Activated T-cell treated with anti-CD3 and anti-CD28 coated beads, Interleukin-2, amount 50 U/mL, for 4 hours (primary cell): ENCODE measurements around the gene BMAL1. TPM values are rescaled to one million over a fixed set of nuclear protein-coding genes. Genes with fewer than 3 reads are reported as not detected.
"Not testable (repeated sequence)": the region's sequence is repeated elsewhere in the genome, so short reads cannot be mapped to it uniquely, and the experiment has no call there.

ENCODE experiments used
- ATAC-seq, 2 donors: fragments of 200-7000 bp; cut with Tn5 transposase; one replicate each; pipeline ENCODE4 v1.10.0; 2021
- DNase-seq: peaks from one replicate; pipeline ENCODE4 v3.0.0-alpha.2; 2020
- H3K27me3 Mint-ChIP-seq: one replicate; pipeline ENCODE4 v1.8.0; 2021; ENCODE audit warnings: low read depth, mixed read lengths
- H3K36me3 Mint-ChIP-seq: one replicate; pipeline ENCODE4 v1.8.0; 2022; ENCODE audit warnings: mixed read lengths; ENCODE audit not compliant: insufficient read depth
- H3K4me1 Mint-ChIP-seq: one replicate; pipeline ENCODE4 v1.8.0; 2021; ENCODE audit warnings: low read depth, mixed read lengths
- H3K4me3 Mint-ChIP-seq: one replicate; pipeline ENCODE4 v1.8.0; 2021; ENCODE audit warnings: mild to moderate bottlenecking, moderate library complexity, mixed read lengths
- H3K9me3 Mint-ChIP-seq: one replicate; pipeline ENCODE4 v1.8.0; 2021; ENCODE audit warnings: mixed read lengths
- total RNA-seq, 3 donors: library from RNA; stranded (reverse); gene quantifications; one replicate each; pipeline ENCODE4 v1.2.1, GENCODE V29; 2021

Gene BMAL1
- total RNA-seq, 3 donors from 2014 or later: 8.8 to 15.5 (median 14.0) TPM

DNA sequence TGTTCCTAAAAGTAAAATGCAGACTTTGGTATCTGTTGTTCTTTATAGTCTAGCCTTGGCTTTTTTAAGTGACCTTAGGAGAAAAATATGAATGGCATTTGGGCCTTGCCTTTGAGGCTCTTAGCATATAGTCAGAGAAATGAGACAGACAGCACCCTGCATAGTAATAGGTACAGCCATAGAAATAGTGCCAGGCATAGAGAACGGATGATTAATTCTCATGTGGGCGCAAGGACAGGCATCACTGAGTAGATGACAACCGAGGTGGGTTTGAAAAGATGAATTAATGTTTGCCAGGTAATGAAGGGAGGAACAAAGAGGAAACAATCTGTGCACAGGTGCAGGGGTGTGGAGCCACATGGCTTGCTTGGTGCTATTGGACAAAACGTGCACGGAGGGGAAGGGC, 90.5 kb downstream of the BMAL1 start:
- H3K4me3 Mint-ChIP-seq: no peak overlapping the region
- no peak for DNase-seq
- ATAC-seq: no peak
- no peaks in the 10 kb centered on the region for H3K9me3 Mint-ChIP-seq
- H3K27me3 Mint-ChIP-seq: no peaks in the 10 kb centered on the region
- no peaks in the 10 kb centered on the region for H3K4me1 Mint-ChIP-seq
- H3K36me3 Mint-ChIP-seq: peaks cover 37% of the 10 kb centered on the region

DNA sequence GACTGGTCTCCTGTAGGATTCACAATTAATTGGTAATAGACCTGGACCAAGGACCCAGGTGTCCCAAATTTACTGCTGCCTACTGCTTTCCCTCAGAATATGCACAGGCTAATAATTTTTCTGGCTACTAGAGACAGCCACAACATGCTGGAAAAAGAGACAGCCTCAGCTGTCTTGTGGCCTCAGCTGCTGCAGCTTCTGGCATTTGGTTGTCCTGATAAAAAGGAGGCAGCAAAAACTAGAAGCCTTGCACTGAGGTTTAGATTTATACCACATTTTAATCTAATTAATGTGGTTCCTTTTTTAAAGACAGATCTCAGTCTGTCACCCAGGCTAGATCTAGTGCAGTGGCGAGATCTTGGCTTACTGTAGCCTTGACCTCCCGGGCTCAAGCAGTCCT, 95.6 kb downstream of the BMAL1 start:
- Mint-ChIP-seq H3K9me3 (no peaks in the 10 kb centered on the region), H3K27me3 (no peaks in the 10 kb centered on the region), H3K36me3 (peaks cover 36% of the 10 kb centered on the region), H3K4me1 (no peaks in the 10 kb centered on the region), H3K4me3 (no peak overlapping the region)
- ATAC-seq (no peak), DNase-seq (no peak)

DNA sequence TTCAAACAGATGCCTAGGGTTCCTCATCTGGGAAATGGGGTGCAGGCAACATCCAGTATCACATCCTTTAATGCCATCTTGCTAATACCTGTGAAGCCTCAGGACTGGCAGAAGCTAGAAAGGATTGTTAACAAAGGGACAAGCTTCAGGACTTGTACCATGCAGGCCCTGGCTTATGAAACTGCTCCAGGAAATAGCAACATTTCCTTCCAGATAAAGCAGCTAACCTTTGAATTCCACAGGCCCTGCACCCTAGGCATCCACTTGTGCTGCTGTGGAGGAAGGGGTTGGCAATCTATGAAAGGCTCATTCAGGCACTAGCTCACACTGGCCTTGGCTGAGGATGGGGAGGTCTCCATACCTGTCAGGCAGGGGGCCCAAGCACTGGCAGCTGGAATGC, 98.2 kb downstream of the BMAL1 start:
- DNase-seq: no peak
- no peak for ATAC-seq
- no peak overlapping the region for H3K4me3 Mint-ChIP-seq
- H3K36me3 Mint-ChIP-seq: peaks cover 45% of the 10 kb centered on the region
- H3K27me3 Mint-ChIP-seq: no peaks in the 10 kb centered on the region
- no peaks in the 10 kb centered on the region for H3K4me1 Mint-ChIP-seq
- no peaks in the 10 kb centered on the region for H3K9me3 Mint-ChIP-seq

DNA sequence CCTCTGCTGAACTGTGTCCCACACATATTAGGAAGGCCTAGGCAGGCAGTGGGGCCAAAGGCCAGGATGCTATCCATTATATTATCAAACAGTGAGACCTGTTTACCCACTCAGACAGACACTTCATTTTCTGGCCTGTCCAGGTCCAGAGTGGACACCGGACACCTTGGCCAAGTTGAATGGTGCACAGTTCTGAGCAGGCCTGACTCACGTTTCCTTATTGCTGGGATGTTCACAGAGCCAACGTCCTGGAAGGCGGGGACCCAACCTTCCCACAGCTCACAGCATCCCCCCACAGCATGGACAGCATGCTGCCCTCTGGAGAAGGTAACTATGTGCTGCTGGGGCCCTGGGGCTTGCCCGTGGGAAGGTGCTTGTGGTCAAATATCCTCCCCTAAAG, 98.8 kb downstream of the BMAL1 start:
- peaks cover 51% of the 10 kb centered on the region for H3K36me3 Mint-ChIP-seq

DNA sequence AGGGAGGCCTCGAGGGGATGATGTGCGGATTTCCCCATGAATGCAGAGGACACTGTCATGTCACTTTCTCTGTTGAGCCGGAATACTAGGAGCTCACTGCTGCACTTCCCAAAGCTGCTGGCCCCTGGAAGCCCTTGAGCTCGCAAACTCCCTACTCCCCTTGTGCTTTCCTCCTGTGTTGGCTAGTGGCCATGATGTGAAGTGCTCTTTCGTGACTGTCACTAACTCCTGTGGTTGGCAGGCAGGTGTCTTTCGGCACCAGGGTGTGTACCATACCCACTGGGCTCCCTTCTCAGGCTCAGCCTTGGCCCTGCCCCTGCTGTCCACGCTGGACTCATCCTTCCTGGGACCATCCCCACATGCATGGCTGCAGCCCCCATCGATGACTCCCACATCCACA, 99.2 kb downstream of the BMAL1 start:
- DNase-seq: no peak
- H3K9me3 Mint-ChIP-seq: no peaks in the 10 kb centered on the region
- H3K27me3 Mint-ChIP-seq: no peaks in the 10 kb centered on the region
- ATAC-seq: no peak
- no peak overlapping the region for H3K4me3 Mint-ChIP-seq
- H3K36me3 Mint-ChIP-seq: peaks cover 54% of the 10 kb centered on the region
- no peaks in the 10 kb centered on the region for H3K4me1 Mint-ChIP-seq

More for the DNA sequence above, 98.8 kb downstream of the BMAL1 start:
- ATAC-seq (no peak), DNase-seq (no peak)
- Mint-ChIP-seq H3K4me1 (no peaks in the 10 kb centered on the region), H3K9me3 (no peaks in the 10 kb centered on the region), H3K27me3 (no peaks in the 10 kb centered on the region), H3K4me3 (no peak overlapping the region)

DNA sequence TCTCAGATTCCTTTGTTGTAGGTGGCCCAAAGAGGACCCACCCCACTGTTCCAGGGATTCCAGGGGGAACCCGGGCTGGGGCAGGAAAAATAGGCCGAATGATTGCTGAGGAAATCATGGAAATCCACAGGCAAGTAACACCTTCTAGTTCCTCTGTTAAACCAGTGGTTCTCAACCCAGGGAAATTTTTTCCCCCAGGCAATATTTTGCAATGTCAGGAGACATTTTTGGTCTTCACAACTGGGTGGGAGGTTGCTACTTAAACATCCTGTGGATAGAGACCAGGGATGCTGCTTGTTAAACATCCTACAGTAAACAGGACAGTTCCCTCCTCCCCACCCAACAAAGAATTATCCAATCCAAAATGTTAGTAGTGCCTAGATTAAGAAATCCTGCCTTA, 100.7 kb downstream of the BMAL1 start:
- H3K36me3 Mint-ChIP-seq: peaks cover 60% of the 10 kb centered on the region
- no peaks in the 10 kb centered on the region for H3K9me3 Mint-ChIP-seq
- ATAC-seq (no peak), DNase-seq (no peak)
- no peaks in the 10 kb centered on the region for H3K4me1 Mint-ChIP-seq
- H3K27me3 Mint-ChIP-seq: no peaks in the 10 kb centered on the region
- no peak overlapping the region for H3K4me3 Mint-ChIP-seq

DNA sequence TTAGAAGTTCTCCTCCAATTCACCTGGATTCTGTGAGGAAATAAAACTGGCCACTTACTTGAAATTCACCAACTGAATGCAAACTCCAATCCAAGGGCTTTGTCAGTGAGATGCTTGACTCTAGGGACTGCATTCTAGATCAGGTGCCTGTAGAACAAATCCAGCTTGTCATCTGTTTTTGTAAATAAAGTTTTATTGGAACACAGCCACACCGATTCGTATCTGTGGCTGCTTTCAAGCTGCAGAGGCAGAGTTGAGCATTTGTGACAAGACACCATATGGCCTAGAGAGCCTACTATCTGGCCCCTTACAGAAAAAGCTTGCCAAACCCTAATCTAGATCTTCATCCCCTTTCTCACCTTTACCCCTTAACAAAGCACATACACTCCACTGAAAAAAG, 103.1 kb downstream of the BMAL1 start:
- peaks cover 44% of the 10 kb centered on the region for H3K36me3 Mint-ChIP-seq
- no peak for ATAC-seq

DNA sequence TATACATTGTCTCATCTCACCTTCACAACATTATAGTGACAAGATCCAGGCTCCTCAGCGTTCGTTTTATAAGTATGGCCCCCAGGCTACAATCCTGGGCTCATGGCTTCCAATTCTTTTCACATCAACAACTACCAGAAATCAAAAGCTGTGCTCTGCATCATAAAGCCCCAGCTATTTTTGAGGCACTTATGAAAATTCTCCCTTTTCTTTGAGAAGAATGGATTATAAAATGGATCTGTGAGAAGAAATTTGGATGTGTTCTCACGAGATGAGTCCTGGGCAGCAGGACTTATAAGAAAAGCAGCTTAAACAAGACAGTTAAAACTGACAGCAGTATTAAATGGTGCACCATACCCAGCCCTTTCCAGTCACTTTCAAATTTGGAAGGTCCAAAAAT, 105.2 kb downstream of the BMAL1 start:
- ATAC-seq (no peak), DNase-seq (no peak)
- Mint-ChIP-seq H3K9me3 (no peaks in the 10 kb centered on the region), H3K4me3 (no peak overlapping the region), H3K36me3 (peaks cover 37% of the 10 kb centered on the region), H3K27me3 (no peaks in the 10 kb centered on the region), H3K4me1 (no peaks in the 10 kb centered on the region)

More for the DNA sequence above, 103.1 kb downstream of the BMAL1 start:
- Mint-ChIP-seq H3K27me3 (no peaks in the 10 kb centered on the region), H3K9me3 (no peaks in the 10 kb centered on the region), H3K4me1 (no peaks in the 10 kb centered on the region), H3K4me3 (no peak overlapping the region)
- DNase-seq: no peak

DNA sequence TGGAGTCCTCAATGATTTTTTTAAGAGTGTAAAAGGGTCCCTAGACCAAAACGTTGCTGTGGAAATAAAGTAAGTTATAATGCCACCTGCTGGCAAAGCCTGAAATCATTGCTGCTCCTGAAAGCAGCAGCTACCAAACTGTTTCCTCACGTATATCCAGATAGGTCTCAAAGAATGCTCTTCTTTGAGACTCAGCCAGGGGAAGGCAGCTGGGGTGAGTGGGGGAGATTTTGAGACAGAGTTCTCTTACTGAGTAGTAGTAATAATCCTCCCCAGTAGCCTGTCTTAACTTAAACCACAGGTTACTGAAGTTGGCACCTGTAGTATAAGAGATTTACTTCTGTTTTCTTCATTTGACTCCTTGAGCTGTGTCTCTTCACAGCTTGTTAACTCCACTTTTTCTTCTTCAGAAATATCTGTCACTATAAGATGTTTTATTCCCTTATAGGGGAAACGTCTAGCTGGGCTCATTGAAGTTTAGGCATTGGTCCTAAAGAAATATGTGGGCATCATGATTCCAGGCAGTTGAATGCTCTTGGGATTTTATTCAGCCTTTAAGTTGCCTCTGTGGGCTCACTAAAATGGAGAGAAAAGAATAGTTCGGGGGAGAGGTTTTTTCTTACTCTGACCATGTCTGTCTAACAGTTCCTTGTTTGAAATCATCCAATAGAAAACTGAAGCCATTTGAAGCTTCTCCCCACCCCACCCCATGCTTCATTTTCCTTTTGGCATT, 107.5 kb downstream of the BMAL1 start:
- no peak for ATAC-seq
- Mint-ChIP-seq H3K4me1 (no peaks in the 10 kb centered on the region), H3K36me3 (peaks cover 38% of the 10 kb centered on the region), H3K27me3 (no peaks in the 10 kb centered on the region), H3K4me3 (no peak overlapping the region), H3K9me3 (no peaks in the 10 kb centered on the region)
- DNase-seq: no peak

DNA sequence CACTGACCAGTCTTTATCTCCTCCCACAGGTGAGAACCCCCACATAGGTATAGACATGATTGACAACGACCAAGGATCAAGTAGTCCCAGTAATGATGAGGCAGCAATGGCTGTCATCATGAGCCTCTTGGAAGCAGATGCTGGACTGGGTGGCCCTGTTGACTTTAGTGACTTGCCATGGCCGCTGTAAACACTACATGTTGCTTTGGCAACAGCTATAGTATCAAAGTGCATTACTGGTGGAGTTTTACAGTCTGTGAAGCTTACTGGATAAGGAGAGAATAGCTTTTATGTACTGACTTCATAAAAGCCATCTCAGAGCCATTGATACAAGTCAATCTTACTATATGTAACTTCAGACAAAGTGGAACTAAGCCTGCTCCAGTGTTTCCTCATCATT, 109.0 kb downstream of the BMAL1 start:
- Mint-ChIP-seq H3K36me3 (peaks cover 37% of the 10 kb centered on the region), H3K4me1 (no peaks in the 10 kb centered on the region), H3K27me3 (no peaks in the 10 kb centered on the region), H3K4me3 (no peak overlapping the region), H3K9me3 (no peaks in the 10 kb centered on the region)
- ATAC-seq (no peak), DNase-seq (no peak)

DNA sequence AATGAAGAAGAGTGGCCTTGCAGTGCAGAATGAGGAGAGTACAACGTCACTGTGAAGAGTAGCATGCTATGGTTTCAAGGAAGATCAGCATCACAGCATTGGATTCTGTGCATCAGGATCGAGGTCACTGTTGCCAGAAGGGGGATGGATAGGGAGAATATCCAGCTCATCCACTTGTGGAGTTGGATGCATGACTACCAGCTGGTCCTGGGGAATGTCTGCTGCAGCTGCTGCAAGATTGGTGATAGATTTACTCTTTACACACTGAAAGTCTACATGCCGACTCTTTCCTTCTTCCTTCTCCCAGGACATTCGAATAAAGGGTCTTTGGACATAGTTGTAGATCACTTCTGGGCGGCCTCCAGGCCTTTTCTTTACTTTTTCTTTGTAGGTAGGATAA, 111.2 kb downstream of the BMAL1 start:
- ATAC-seq: no peak
- H3K27me3 Mint-ChIP-seq: no peaks in the 10 kb centered on the region
- no peak overlapping the region for H3K4me3 Mint-ChIP-seq
- no peaks in the 10 kb centered on the region for H3K4me1 Mint-ChIP-seq
- no peak for DNase-seq
- no peaks in the 10 kb centered on the region for H3K9me3 Mint-ChIP-seq
- peaks cover 28% of the 10 kb centered on the region for H3K36me3 Mint-ChIP-seq

DNA sequence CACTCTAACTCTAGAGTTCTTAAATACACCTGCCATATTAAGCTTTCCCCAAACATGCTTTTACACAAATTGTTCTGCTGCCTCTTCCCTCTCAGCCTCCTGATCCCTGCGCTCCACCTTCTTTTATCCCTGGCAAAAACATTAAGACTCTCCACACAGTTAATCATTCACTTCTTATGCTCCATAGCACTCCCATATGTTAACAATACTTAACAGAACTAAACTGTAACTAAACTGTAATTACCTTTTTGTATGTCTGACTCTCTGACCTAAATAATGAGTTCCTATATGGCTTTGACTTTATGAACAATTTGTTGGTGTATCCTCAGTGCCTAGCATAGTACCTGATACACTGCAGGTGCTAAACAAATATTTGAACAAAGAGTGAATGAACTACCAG, 113.6 kb downstream of the BMAL1 start:
- H3K4me1 Mint-ChIP-seq: no peaks in the 10 kb centered on the region
- H3K36me3 Mint-ChIP-seq: peaks cover 29% of the 10 kb centered on the region
- no peak overlapping the region for H3K4me3 Mint-ChIP-seq
- H3K9me3 Mint-ChIP-seq: no peaks in the 10 kb centered on the region
- ATAC-seq (no peak), DNase-seq (no peak)
- H3K27me3 Mint-ChIP-seq: no peaks in the 10 kb centered on the region

DNA sequence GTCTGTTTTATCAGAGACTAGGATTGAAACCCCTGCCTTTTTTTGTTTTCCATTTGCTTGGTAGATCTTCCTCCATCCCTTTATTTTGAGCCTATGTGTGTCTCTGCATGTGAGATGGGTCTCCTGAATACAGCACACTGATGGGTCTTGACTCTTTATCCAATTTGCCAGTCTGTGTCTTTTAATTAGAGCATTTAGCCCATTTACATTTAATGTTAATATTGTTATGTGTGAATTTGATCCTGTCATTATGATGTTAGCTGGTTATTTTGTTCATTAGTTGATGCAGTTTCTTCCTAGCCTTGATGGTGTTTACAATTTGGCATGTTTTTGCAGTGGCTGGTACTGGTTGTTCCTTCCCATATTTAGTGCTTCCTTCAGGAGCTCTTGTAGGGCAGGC, 120.7 kb downstream of the BMAL1 start:
- not testable (repeated sequence) for H3K9me3 Mint-ChIP-seq, H3K4me3 Mint-ChIP-seq, H3K4me1 Mint-ChIP-seq, ATAC-seq, DNase-seq, H3K27me3 Mint-ChIP-seq
- peaks cover 27% of the 10 kb centered on the region for H3K36me3 Mint-ChIP-seq

DNA sequence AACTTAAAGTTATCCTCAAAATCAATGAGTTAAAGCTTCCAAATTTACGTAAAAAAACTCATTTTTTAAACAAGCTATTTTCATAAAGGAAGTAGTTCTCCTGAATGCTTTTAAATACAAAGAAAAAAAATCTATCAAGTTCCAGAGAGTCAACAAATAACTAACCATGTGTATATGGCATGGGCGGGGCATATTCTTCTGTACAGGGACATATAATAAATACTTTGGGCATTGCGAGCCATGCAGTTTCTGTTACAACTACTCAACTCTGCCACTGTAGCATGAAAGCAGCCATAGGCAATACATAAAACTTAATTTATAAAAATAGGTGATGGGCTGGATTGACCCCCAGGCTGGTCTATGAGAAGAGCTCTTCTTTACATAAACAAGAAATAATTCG, 127.6 kb downstream of the BMAL1 start:
- Mint-ChIP-seq H3K27me3 (no peaks in the 10 kb centered on the region), H3K9me3 (no peaks in the 10 kb centered on the region)
- ATAC-seq: no peak

DNA sequence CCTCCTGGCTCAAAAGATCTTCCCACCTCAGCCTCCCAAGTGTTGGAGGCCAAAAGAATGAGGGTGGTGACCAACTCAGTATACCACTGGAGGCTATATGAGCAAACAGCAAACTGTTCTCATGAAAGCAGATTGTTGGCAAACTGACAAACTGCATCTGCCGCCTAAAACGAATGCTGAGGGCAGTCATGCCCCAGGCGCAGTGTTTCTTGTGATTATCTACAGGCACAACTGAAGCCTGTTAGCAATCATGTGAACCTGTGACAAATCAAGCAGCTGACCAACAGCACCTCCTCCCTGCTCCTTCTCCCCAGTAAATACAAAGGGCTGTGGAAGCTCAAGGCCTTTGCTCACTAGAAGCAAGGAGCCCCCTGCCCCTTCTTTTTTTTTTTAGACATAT, 137.6 kb downstream of the BMAL1 start:
- H3K4me1 Mint-ChIP-seq: no peaks in the 10 kb centered on the region
- ATAC-seq (no peak), DNase-seq (no peak)
- peaks cover 33% of the 10 kb centered on the region for H3K36me3 Mint-ChIP-seq
- H3K4me3 Mint-ChIP-seq: no peak overlapping the region
- no peaks in the 10 kb centered on the region for H3K9me3 Mint-ChIP-seq
- H3K27me3 Mint-ChIP-seq: no peaks in the 10 kb centered on the region

More for the DNA sequence above, 127.6 kb downstream of the BMAL1 start:
- H3K4me1 Mint-ChIP-seq: no peaks in the 10 kb centered on the region
- no peak overlapping the region for H3K4me3 Mint-ChIP-seq
- no peak for DNase-seq
- peaks cover 44% of the 10 kb centered on the region for H3K36me3 Mint-ChIP-seq
